ENCODE results near the gene BABAM2.
"Not testable (repeated sequence)": the region's sequence is repeated elsewhere in the genome, so short reads cannot be mapped to it uniquely, and the experiment has no call there.

Gene BABAM2

DNA sequence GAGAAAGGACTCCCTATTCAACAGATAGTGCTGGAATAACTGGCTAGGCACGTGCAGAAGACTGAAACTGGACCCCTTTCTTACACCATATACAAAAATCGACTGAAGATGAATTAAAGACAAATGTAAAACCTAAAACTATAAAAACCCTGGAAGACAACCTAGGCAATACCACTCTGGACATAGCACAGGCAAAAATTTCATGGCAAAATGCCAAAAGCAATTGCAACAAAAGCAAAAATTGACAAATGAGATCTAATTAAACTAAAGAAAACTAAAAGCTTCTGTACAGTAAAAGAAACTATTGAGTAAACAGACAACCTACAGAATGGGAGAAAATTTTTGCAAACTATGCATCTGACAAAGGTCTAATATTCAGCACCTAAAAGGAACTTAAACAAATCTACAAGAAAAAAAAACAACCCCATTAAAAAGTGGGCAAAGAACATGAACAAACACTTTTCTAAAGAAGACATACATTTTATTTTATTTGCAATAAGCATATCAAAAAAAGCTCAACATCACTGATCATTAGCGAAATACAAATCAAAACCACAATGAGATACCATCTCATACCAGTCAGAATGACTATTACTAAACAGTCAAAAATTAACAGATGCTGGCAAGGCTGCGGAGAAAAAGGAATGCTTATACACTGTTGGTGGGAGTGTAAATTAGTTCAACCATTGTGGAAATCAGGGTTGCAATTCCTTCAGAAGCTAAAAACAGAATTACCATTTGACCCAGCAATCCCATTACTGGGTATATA, 8.5 kb upstream of the BABAM2 start:
- DNase-seq: not testable (repeated sequence)

DNA sequence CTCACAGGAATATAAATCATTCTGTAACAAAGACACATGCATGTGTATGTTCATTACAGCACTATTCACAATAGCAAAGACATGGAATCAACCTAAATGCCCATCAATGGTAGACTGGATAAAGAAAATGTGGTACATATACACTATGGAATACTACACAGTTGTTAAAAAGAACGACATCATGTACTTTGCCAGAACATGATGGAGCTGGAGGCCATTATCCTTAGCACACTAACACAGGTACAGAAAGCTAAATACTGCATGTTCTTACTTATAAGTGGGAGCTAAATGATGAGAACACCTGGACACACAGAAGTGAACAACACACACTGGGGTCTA, 8.0 kb upstream of the BABAM2 start:
- not testable (repeated sequence) for DNase-seq

DNA sequence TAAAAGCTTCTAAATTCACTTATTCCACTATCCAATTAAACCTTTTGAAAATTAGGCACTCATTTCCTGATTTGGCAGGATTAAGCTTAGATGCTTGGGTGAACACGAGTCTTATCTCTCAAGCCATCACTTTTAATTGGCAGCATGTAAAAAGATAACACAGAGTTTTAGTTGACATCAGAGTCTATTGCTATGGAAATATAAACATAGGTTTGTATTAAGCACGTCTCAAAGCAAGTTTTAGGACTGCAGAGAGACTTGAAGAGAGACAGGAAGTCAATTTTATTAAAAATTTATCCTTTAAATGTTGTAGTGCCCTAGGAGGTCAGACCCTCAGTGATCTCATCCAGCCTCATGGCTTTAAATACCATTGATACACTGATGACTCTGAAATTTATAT, 5.9 kb upstream of the BABAM2 start:
- DNase-seq: no peak

DNA sequence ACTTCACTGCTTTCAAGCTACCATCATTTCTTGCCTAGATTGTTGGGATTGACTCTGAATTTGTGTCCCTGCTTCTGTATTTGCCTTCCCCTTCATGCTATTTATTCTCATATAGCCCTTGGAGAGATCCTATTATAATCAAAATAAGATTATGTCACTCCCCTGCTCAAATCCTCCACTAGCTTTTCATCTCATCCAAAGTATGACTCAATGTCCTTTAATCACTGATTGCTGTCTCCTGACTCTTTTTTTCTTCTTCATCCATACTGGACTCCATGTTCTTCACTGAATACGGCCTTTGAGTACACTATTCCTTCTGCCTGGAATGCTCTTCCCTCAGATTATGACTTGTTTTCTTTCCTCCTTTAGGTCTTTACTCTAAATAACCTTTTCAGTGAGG, 5.3 kb upstream of the BABAM2 start:
- DNase-seq: no peak

DNA sequence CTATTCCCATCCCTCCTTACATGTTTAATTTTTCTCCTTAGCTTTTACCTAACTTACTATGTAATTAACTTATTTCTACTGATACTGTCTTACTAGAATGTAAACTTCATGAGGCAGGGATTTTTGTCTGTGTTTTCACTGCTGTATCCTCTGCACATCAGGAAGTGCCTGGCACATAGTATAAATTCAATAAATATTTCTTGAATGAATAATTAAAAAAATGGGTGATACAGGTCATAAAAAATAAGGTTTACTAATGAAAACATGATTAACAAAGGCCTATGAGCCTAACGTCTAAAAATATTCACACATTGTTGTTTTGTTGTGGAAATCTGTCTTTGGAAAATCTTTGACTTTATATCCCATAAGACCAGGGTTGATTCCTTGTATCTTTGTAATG, 4.9 kb upstream of the BABAM2 start:
- DNase-seq: no peak

DNA sequence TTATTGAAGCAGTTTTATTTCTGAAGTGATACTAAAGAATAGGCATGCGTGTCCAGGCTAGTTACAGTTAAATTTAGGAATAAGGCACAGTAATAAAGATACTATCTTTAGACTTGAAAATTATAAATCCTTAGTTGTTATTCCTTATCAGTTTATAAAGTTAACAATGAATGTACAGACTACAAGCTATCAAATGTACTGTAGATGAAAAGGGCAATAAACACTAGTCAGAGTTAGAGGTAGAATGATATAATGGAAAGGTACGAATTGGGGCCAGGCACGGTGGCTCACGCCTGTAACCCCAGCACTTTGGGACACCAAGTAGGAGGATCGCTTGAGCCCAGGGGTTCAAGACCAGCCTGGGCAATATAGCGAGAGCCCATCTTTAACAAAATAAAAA, 4.2 kb upstream of the BABAM2 start:
- DNase-seq: no peak

DNA sequence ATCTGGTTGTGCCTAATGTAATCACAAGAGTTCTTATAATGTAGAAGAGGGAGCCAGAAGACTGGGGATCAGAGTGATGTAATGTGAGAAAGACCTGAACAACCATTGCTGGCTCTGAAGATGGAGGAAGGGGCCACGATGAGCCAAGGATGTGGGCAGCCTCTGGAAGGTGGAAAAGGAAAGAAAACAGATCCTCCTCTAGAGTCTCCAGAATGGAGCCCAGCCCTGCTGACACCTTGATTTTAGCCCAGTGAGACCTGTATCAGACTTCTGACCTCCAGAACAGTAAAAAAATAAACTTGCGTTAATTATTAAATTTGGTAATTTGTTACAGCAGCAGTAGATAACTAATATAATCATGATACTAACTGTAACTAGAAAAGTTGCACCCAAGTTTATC, 3.4 kb upstream of the BABAM2 start:
- no peak for DNase-seq

DNA sequence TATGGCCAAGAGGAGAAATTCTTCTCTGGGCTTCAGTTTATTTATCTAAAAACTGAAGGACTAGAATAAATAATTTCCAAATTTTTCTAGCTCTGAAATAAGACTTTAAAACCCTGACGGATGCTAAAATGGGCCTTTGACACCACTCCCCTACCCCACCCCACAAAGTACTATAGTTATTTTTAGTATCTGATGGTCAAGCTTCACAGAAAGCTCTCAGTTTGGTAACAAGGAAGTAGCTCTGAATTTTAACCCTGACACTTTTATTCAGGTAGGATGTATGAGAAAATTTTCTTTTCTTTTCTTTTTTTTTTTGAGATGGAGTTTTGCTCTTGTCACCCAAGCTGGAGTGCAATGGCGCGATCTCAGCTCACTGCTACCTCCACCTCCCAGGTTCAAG, 2.7 kb upstream of the BABAM2 start:
- no peak for DNase-seq

DNA sequence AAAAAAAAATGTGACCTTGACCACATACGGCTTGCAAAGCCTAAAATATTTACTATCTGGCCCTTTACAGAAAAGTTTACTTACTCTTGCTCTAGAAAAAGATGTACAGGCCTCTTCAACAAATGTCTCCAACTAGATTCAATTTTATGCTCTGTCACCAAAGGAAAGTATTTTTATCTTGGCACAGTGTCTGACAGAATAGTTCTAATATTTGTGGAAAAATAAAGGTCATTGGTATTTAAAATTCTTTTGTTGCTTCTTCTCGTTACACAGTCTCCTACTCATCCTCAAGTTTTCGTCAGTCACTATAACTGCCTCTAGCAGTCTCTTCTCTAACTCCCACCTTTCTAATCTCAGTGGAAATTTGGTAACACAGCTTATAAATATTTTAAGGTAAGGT, 1.7 kb upstream of the BABAM2 start:
- no peak for DNase-seq

DNA sequence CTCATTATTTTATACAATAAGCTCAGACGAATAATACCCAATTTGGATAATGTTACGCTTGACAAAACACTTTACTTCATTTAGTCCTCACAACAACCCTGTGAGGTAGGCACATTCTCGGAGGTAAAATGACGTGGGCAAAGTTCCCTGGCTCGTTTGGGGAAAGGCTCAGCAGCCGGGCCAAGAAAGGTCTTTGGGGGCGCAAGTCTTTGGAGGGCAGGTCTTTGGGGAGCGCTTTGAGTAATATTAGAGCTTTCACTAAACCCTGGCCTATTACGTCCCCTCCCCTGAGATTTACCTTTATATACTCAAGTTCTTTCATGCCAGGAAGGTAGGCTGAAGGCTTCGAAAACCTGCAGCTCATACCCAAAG, 769 bp upstream of the BABAM2 start:
- no peak for DNase-seq

DNA sequence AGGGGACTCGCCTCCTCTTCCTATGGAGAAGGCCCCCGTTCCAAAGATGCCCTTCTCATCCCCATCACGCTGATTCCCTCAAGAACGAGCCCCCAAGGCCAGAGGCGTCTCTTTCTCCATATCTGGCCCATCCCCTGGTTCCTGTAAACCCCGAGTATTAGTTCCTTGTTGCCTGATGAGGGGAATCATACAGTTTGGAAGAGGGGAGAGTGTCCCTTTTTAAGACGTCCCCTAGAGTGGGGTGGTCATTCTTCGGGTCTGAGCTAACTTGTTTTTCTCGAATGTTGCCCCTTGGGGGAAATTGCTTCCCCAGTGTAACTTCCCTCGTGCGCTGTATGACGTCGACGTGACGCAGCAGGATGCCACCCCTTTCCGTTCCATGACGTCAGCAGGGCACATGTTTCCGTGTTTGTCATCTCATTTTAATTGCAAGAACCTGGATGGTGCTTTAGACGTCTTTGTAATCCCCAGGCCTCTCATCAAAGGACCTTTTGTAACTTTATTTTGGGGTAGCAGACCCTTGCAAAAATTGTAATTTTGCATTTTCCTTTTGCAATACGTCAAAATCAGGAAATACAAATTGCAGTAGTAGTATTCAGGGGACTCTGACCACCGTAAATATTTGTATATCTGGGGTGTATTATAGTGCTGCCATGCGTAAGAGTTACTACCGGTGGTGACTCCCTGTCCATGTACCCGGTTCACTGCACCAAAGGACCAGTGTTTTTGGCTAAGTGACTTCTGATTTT, 569 bp downstream of the BABAM2 start:
- peak; percentile 61 for DNase-seq

DNA sequence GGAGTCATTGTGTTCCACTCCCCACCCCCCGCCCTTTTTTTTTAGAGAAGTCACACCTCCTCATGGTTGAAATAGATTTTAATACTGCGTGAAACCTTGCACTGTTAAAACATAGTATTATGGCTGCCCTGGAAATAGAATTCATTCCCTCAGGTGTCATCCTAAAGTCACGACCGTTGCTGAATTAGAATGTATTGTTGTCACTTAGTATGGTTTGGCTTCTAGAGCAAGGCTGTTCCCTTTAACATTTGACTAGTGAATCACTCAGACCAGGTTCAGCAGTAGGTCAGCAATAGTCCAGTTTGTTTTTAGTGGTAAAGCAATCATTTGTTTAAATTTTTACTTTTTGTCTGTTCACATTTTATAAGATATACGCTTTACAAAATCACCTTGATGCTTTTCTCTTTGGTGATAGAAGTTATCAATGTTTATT, 1.2 kb downstream of the BABAM2 start:
- DNase-seq: no peak

DNA sequence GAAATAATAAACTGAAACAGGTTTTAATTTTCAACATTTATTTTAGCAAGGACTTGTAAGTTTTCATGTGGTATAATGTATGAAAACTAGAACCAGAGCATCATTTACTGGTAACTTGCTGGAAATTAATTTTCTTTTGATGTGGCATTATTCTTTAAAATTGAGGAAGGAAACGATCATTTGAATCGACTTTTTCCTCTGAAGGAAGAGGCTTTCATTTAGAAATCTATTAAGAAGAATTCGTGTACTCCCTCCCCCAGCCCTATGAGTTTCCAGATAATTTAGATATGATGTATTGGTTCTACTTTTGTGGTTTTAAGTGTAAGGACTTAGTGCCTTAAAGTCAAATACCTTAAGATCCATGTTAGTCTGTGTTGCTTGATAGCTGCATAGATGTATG, 2.5 kb downstream of the BABAM2 start:
- DNase-seq: no peak

DNA sequence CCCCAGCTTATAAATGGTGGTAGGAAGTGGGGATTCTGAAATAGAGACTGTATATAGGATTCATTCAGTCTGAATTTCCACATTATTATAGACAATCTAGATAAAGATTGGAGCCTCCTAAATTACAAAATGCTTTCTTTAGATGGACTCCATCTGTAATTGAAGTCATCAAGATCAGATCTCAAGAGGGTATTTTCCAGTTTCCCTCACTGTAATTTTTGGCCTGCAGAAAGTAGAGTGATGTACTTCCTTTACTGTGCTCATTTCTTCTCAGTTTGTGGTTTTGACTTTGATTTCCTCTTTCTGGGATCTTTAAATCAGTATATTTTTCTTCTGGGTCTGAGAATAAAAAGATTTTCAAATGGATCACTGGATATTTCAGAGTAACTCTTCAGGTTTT, 7.2 kb downstream of the BABAM2 start:
- no peak for DNase-seq

DNA sequence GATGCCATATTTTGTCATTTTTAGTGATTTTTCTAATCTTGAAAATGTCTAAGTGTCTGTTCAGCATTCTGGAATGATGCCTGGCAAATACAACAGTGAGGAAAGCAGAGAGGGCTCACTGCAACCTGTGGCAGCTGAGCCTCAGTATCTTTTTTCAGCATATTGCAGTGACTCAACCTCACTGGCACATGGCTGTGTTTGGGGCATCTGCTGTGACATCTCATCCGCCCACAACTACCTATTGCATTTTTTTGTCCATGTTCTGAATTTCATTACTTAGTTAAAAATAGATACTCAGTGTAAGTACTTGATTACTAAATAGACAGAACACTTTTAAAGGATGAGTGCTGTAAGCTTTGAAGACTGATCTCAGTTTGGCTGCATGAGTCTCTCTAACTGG, 10.7 kb downstream of the BABAM2 start:
- no peak for DNase-seq

DNA sequence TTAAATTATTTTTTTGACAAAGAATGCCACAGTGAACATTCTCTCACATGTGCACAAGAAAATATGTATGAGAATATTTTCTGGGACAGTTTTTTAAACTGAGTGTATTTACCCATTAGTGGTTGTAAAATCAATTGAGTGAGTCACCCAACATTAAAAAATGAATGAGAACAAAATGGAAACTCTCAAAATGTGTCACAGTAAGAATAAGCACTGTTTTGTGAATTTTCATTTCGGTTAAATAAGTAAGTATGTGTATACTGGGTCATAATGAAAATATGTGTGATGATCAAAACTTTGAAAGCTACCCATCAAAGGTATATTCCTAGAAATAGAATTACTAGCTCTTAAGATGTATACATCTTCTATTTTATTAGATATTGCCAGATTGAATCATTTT, 11.6 kb downstream of the BABAM2 start:
- no peak for DNase-seq

DNA sequence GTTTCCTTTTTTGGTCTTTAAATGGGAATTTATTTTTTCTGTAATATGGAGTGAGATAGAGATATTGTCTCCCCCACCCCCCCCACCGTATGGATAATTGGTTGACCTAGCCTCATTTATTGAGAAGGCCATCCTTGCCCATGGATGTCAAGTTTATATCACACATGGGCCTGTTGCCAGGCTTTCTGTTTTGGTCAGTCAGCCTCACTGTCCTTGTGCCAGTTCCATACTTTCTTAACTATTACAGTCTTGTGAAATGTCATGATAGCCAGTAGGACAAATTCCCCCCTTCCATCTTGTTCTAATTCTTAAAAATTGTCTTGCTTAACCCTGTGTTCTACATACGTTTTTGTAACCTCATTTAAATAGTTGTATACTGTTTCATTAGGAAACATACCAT, 12.5 kb downstream of the BABAM2 start:
- DNase-seq: no peak

DNA sequence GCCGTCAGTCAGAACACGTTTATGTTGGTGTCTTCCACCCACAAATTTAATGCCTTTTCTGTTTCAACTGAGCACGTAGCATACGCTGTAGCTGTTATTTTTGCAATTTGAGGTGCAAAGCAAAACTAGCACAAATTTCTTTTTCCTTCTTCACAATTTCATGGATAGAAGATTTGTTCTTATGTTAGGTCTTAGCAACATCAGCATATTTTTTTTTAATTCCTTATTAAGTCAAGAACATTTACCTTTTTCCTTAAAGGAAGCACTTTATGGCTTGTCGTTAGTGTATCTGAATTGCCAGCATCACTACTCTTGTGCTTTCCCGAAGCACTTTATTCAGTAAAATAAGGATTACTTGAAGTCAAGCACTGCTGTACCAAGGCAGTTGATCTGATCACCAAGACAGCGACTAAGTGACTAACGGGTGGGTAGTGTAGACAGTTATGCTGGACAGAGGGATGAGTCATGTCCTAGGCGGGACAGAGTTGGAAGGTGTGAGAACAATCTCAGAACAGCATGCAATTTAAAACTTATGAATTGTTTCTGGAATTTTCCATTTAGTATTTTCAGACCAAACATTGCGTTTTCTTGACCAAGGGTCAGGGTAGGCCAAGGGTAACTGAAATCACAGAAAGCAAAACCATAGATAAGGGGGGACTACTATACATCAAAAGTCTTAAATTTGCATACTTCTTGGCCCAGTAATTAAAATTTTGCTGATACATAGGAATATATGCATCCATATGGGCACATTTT, 13.3 kb downstream of the BABAM2 start:
- DNase-seq: no peak

DNA sequence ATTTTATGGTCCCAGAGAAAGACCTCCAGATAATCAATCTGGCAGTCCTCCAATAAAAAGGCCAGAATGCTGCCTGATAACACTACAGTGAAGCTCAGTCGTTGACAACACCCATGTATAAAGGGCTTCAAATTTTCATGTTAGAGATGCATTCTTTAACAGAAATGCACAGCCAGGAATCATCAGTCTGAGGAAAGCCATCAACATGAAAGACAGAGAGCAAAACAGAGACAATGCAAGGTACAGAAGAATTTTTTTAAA, 13.8 kb downstream of the BABAM2 start:
- DNase-seq: no peak

DNA sequence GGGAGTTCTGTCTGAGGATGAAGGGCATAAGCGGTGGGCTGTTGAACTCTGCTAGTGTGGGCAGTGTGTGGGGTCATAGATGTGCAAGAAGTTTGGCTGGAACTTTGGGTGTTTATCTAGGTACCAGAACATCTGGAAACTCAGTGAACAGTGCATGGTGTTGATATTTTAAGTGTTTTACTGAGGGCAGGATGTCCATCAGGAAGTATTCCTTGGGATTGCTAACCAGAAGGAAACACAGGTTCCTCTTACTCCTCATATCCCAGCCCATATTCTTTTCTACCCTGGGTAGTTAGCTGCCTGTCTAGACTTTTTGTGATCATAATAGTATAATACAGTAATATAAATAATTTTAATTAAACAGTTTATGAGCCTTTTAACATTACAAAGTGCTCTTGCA, 15.5 kb downstream of the BABAM2 start:
- no peak for DNase-seq

DNA sequence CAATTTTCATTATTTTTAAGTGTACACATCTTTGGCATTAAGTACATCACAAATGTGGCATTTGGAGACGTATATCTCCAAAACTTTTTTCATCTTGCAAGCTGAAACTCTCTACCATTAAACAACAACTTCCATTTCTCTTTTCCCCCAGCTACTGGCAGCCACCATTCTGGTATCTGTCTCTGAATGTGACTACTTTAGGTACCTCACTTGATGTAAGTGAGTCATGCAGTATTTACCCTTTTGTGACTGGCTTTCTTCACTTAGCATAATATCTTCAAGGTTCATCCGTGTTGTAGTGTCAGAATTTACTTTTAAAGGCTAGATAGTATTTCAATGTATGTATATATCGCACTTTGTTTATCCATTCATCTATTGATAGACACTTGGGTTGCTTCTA, 17.0 kb downstream of the BABAM2 start:
- no peak for DNase-seq

DNA sequence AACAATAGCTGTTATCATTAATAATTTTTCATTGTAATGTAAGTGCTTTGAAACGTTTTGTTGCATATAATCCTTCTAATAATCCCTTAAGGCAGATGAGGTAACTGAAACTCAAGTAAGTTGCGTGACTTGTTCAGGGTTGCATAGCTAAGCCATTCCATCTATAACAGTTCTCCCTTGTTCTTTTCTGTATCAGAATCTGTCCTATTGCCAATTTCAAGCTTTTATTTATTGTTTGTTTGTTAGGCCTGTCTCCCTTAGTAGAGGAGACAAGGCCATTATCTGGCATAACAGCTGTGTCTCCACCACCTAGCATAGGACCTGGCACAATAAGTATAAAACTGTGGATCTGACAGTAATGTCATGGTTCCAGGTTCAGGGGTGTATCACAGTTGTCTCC, 19.4 kb downstream of the BABAM2 start:
- no peak for DNase-seq

DNA sequence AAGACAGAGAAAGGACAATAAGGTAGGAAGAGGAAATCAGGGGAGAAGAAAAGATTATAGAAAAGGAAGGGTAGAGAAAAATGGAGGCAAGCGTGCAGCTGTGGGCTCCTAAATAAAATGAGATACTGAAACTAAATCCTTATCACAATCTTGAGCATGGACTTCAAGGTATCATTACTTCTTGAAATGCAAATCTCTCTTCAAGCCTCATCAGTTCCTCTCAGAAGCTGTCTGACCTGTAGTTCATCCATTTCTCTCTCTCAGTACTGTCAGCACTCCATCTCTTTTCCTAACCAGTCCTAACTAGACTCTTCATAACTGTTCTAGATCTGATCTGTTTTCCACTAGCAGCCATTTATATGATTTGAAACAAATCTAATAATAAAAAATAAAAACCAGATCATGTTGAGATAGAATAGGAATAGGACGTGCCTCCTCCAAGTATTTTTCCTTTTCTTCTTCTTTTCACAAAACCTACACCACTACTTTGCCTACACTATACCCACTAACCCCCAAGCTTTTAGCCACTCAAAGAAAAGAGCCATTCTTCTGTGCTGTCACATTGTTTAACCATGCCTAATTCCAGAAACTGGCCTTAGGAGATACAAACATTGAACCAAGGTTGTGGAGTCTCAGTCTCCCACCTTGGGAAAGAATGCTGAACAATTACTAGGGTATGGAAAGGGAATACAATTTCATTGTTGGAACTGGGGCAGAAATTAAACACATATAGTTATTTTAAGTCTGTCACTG, 21.1 kb downstream of the BABAM2 start:
- DNase-seq: no peak

DNA sequence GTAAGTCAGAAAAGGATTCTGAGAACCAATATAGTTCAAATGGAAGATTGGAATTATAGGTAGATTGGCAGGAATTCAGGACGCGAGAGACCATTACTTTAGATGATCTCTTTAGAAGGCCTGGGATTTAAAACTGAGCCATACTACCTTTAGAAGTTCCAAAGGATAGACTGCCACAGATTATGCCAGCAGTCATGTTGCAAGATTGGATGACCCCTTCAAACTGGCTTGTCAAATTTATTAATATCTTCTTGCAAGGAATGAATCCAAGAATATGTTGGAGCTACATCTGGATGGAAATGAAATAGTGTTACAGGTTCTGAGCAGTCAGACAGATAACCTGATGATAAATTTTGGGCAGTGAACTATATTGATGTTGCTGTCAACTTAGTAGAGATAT, 22.0 kb downstream of the BABAM2 start:
- DNase-seq: no peak

Measured in activated gamma-delta T cell (primary cell).